ENCODE data around the gene PKIG. TPM values are rescaled to one million over a fixed set of nuclear protein-coding genes. Genes with fewer than 3 reads are reported as not detected.

The PKIG gene
- polyA plus RNA-seq, 3 donors: 0.67 to 1.4 (median 0.84) TPM

GRCh38 chr20:44630297-44630696 is 47.9 kb downstream of the PKIG start:
- no peaks in the 10 kb centered on the region for H3K9me3 ChIP-seq (replicated peaks in 1 of 2; ENCODE audit: control insufficient read depth in 1 of 2, insufficient read depth in 1 of 2, low read length in 2 of 2)
- H3K27ac ChIP-seq (ENCODE audit: low read depth in 1 of 2, low read length in 2 of 2): no peak overlapping the region
- Mint-ChIP-seq H3K27me3 (ENCODE audit: low read depth in 3 of 3) (peaks cover 0 to 3% (median 0%) of the 10 kb centered on the region in 3 donors), H3K27ac (no peak overlapping the region), H3K9me3 (no peaks in the 10 kb centered on the region), H3K4me1 (peaks cover 2% of the 10 kb centered on the region), H3K36me3 (peaks cover 0 to 6% of the 10 kb centered on the region in 2 donors), H3K4me3 (no peak overlapping the region)
- H3K4me1 ChIP-seq (ENCODE audit: control insufficient read depth in 1 of 2, insufficient read depth in 2 of 2, low read length in 2 of 2): no peaks in the 10 kb centered on the region
- H3K4me2 ChIP-seq (replicated peaks; ENCODE audit: extremely low read depth, low read length, poor library complexity, severe bottlenecking): no peak overlapping the region
- H2AFZ ChIP-seq (ENCODE audit: insufficient read depth, low read depth, low read length, poor library complexity, severe bottlenecking): no peak overlapping the region
- no peaks in the 10 kb centered on the region for H3K36me3 ChIP-seq (replicated peaks in 1 of 2; ENCODE audit: control insufficient read depth in 1 of 2, insufficient read depth in 2 of 2, low read length in 2 of 2)
- no peak for TF ChIP-seq CTCF (IDR thresholded peaks at IDR 0.05)
- H3K27me3 ChIP-seq (ENCODE audit: control insufficient read depth in 2 of 2, insufficient read depth in 2 of 2, low read length in 2 of 2): no peaks in the 10 kb centered on the region
- H4K20me1 ChIP-seq (ENCODE audit: insufficient read depth, low read length): no peaks in the 10 kb centered on the region
- intact Hi-C loops (cut with micrococcal nuclease): no loop called here
- no peaks in the 10 kb centered on the region for H3K79me2 ChIP-seq (ENCODE audit: insufficient read depth, low read length)
- no CpG with 5 or more reads among the region's 5 CpGs for WGBS (ENCODE audit: insufficient coverage)
- no peak overlapping the region for H3K9ac ChIP-seq (ENCODE audit: insufficient read depth, low read length, poor library complexity, severe bottlenecking)
- DNase-seq: no peak
- no peak overlapping the region for H3K4me3 ChIP-seq (replicated peaks in 1 of 3; ENCODE audit: low read depth in 2 of 3, low read length in 3 of 3)

DNA sequence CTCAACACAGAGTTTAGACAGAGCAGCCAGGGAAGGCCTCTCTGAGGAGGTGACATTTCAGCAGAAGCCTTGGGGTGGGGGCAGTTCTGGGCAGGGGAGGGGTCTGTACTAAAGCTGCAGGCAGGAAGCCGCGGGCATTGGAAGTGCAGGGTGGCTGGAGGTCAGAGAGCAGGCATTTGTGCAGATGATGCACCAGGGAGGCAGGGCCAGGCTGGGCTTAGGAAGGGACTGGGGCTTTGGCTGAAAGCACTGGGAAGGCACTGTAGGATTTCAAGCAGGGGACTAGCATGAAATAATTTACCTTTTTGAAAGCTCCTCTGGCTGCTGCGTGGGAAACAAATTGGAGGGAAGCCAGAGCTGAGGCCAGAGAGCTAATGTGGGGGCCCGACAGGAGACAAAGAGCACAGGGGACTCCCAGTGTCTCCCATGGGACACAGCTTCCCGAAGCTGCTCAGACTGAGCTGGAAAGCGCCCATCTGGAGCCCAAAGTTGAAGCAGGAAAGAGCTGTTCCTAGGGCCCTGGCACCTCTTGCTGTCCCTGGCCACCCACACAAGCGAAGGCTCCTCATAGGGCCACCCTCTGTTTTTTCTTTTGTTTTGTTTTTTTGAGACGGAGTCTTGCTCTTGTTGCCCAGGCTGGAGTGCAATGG is 49.8 kb downstream of the PKIG start:
- TF ChIP-seq CTCF (IDR thresholded peaks at IDR 0.05): no peak
- no peaks in the 10 kb centered on the region for H4K20me1 ChIP-seq (ENCODE audit: insufficient read depth, low read length)
- H3K4me1 Mint-ChIP-seq: peaks cover 2% of the 10 kb centered on the region
- H3K27ac Mint-ChIP-seq: no peak overlapping the region
- H3K4me3 ChIP-seq (replicated peaks in 1 of 3; ENCODE audit: low read depth in 2 of 3, low read length in 3 of 3): no peak overlapping the region
- no peak overlapping the region for H3K4me3 Mint-ChIP-seq
- DNase-seq: no peak
- H3K4me2 ChIP-seq (replicated peaks; ENCODE audit: extremely low read depth, low read length, poor library complexity, severe bottlenecking): no peak overlapping the region
- intact Hi-C loops (cut with micrococcal nuclease): no loop called here
- 92% methylated on average over 7 of the region's 8 CpGs for WGBS (ENCODE audit: insufficient coverage)
- H3K4me1 ChIP-seq (ENCODE audit: control insufficient read depth in 1 of 2, insufficient read depth in 2 of 2, low read length in 2 of 2): no peaks in the 10 kb centered on the region
- peaks cover 0 to 6% of the 10 kb centered on the region in 2 donors for H3K36me3 Mint-ChIP-seq
- H3K36me3 ChIP-seq (replicated peaks in 1 of 2; ENCODE audit: control insufficient read depth in 1 of 2, insufficient read depth in 2 of 2, low read length in 2 of 2): no peaks in the 10 kb centered on the region
- H3K27me3 ChIP-seq (ENCODE audit: control insufficient read depth in 2 of 2, insufficient read depth in 2 of 2, low read length in 2 of 2): no peaks in the 10 kb centered on the region
- H3K9ac ChIP-seq (ENCODE audit: insufficient read depth, low read length, poor library complexity, severe bottlenecking): no peak overlapping the region
- no peaks in the 10 kb centered on the region for H3K9me3 Mint-ChIP-seq
- H3K79me2 ChIP-seq (ENCODE audit: insufficient read depth, low read length): no peaks in the 10 kb centered on the region
- no peak overlapping the region for H3K27ac ChIP-seq (ENCODE audit: low read depth in 1 of 2, low read length in 2 of 2)
- H3K27me3 Mint-ChIP-seq (ENCODE audit: low read depth in 3 of 3): peaks cover 0 to 5% (median 0%) of the 10 kb centered on the region in 3 donors
- H2AFZ ChIP-seq (ENCODE audit: insufficient read depth, low read depth, low read length, poor library complexity, severe bottlenecking): no peak overlapping the region
- H3K9me3 ChIP-seq (replicated peaks in 1 of 2; ENCODE audit: control insufficient read depth in 1 of 2, insufficient read depth in 1 of 2, low read length in 2 of 2): no peaks in the 10 kb centered on the region
